Spleen (tissue), 11 donors: ENCODE data around the gene FOXK1. TPM values are rescaled to one million over a fixed set of nuclear protein-coding genes. Genes with fewer than 3 reads are reported as not detected.

Source experiments
- DNase-seq: peaks from one replicate; pipeline ENCODE4 v3.0.0-alpha.2; 2020
- H3K27ac ChIP-seq, 8 donors: fragments of 200-600 bp; sonication (generic) in 7 of 8; 1 replicate in 4 of 8; 2 replicates in 4 of 8; pipeline versions ENCODE4 v1.5.0 to v1.8.0; 2016 to 2021; ENCODE audit warnings: inconsistent platforms in 4 of 8, mild to moderate bottlenecking in 4 of 8, moderate library complexity in 1 of 8
- H3K27me3 ChIP-seq, 7 donors: fragments of 200-600 bp; sonication (generic) in 6 of 7; replicated peaks in 1 of 7; 1 replicate in 4 of 7; 2 replicates in 3 of 7; pipeline versions ENCODE4 v1.5.0 to v1.8.0; 2016 to 2021; ENCODE audit warnings: inconsistent platforms in 3 of 7, mild to moderate bottlenecking in 1 of 7
- H3K36me3 ChIP-seq, 6 donors: fragments of 200-600 bp; sonication (generic) in 5 of 6; 1 replicate in 4 of 6; 2 replicates in 2 of 6; pipeline versions ENCODE4 v1.5.0 to v1.8.0; 2016 to 2021; ENCODE audit warnings: inconsistent platforms in 2 of 6
- H3K4me1 ChIP-seq, 6 donors: fragments of 200-600 bp; sonication (generic) in 5 of 6; 1 replicate in 3 of 6; 2 replicates in 3 of 6; pipeline versions ENCODE4 v1.5.0 to v1.8.0; 2016 to 2021; ENCODE audit warnings: inconsistent platforms in 3 of 6
- H3K4me3 ChIP-seq, 8 donors: fragments of 200-600 bp; sonication (generic) in 7 of 8; 1 replicate in 4 of 8; 2 replicates in 4 of 8; pipeline versions ENCODE4 v1.5.0 to v1.8.0; 2016 to 2021; ENCODE audit warnings: inconsistent platforms in 4 of 8, mild to moderate bottlenecking in 4 of 8, moderate library complexity in 2 of 8
- H3K9me3 ChIP-seq, 8 donors: fragments of 200-600 bp; sonication (generic) in 7 of 8; 1 replicate in 4 of 8; 2 replicates in 4 of 8; pipeline versions ENCODE4 v1.5.0 to v1.8.0; 2016 to 2021; ENCODE audit warnings: inconsistent platforms in 4 of 8
- POLR2A ChIP-seq, 3 donors: fragments of 450-650 bp; IDR thresholded peaks; one replicate each; pipeline ENCODE4 v1.5.1; 2017; ENCODE audit warnings: antibody characterized with exemption in 3 of 3, mild to moderate bottlenecking in 1 of 3
- POLR2AphosphoS5 ChIP-seq, 3 donors: sonication (generic); formaldehyde crosslinking; IDR thresholded peaks; one replicate each; pipeline ENCODE4 v1.5.1; 2017; ENCODE audit warnings: antibody characterized with exemption in 3 of 3
- WGBS, 5 donors: extraction: QIAGEN DNeasy Blood & Tissue Kit in 3 of 5; methylation state at CpG; one replicate each; pipeline versions ENCODE4 v1.1.5 to v1.1.7; 2013 to 2018; 5-methylcytosine and 5-hydroxymethylcytosine counted together
- intact Hi-C: fragments of 100-400 bp; cut with DNase I; formaldehyde crosslinking; loops from one replicate; pipeline ENCODE4 v1.15.0; 2023; ENCODE audit warnings: low total_unique reads
- polyA plus RNA-seq, 3 donors: library from polyadenylated mRNA; stranded (reverse); fragments of 200-250 nt; gene quantifications; one replicate each; pipeline ENCODE4 v1.2.1, GENCODE V29; 2013
- total RNA-seq, 7 donors: library from RNA; depleted of rRNA in 3 of 7; stranded (reverse); fragments of >200 nt in 3 of 7; fragmentation: NEBNext Ultra II Directional in 4 of 7; extraction: Animal tissue kit (Norgen Biotek cat#: 25700) in 4 of 7; gene quantifications; one replicate each; pipeline versions ENCODE4 v1.1.0 to v1.2.1, GENCODE V29; 2016 to 2021
- TF ChIP-seq, protein P1 (sequence below), 11 experiments: fragments of 200-600 bp in 7 of 11; fragments of 450-650 bp in 4 of 11; sonication (generic) in 4 of 11; IDR thresholded peaks in 8 of 11; conservative IDR thresholded peaks in 3 of 11; 1 replicate in 7 of 11; 2 replicates in 4 of 11; pipeline versions ENCODE4 v1.4.0 to v1.8.0; 2016 to 2021; ENCODE audit warnings: antibody characterized with exemption in 11 of 11, inconsistent platforms in 4 of 11, mild to moderate bottlenecking in 1 of 11
- donor health status: healthy with polysubstance abuse.
- donor health status: DM: no; HTN: no; CAD: no; lungs with moderate emphysema.
- donor health status: DM: no; HTN: no; CAD: no.
- donor health status: Bipolar disorder and iron deficiency.
- donor health status: healthy.
- donor health status: DM: no; HTN: no; CAD: no.
- donor health status: DM: yes; HTN: yes; CAD: no.

FOXK1 gene
- total and polyA plus RNA-seq, 10 donors: 2.6 to 46.0 (median 34.8) TPM

- Histone ChIP-seq H3K4me3 (no peak overlapping the region), H3K36me3 (peaks cover 7 to 100% (median 98%) of the 10 kb centered on the region in 6 donors), H3K27me3 (no peaks in the 10 kb centered on the region), H3K9me3 (no peaks in the 10 kb centered on the region), H3K4me1 (no peaks in the 10 kb centered on the region), H3K27ac (no peak overlapping the region)
- intact Hi-C loops: no loop called here
- peak; percentile 71 for DNase-seq
- 93 to 98% (median 96%) methylated on average over 11 to 17 of the region's 17 CpGs for WGBS, 5 donors
- TF ChIP-seq POLR2A (IDR thresholded peaks at IDR 0.05): no peak
- TF ChIP-seq, protein P1, sequence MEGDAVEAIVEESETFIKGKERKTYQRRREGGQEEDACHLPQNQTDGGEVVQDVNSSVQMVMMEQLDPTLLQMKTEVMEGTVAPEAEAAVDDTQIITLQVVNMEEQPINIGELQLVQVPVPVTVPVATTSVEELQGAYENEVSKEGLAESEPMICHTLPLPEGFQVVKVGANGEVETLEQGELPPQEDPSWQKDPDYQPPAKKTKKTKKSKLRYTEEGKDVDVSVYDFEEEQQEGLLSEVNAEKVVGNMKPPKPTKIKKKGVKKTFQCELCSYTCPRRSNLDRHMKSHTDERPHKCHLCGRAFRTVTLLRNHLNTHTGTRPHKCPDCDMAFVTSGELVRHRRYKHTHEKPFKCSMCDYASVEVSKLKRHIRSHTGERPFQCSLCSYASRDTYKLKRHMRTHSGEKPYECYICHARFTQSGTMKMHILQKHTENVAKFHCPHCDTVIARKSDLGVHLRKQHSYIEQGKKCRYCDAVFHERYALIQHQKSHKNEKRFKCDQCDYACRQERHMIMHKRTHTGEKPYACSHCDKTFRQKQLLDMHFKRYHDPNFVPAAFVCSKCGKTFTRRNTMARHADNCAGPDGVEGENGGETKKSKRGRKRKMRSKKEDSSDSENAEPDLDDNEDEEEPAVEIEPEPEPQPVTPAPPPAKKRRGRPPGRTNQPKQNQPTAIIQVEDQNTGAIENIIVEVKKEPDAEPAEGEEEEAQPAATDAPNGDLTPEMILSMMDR (IDR thresholded peaks at IDR 0.05 in 8 of 11, conservative IDR thresholded peaks at IDR 0.05 in 3 of 11): no peak
- TF ChIP-seq POLR2AphosphoS5 (IDR thresholded peaks at IDR 0.05): no peak
Measured at GRCh38 chr7:4786015-4786414, 103.9 kb downstream of the FOXK1 start.

DNA sequence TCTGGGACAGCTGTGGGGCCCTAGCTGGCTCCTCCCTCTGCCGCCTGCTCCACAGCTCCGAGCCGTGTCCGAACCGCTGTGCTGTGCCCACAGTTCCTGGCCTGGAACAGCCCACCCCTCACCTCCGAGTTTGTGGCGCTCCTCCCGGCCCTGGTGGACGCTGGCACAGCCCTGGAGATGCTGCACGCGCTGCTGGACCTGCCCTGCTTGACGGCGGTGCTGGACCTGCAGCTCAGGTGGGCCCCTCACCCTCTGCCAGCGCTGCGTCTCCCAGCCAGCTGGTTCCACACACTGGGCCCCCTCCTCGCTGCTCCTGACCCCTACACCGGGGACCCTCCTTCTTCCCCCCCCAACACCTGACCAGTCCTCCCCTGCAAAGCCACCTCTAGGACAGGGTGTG, 105.4 kb downstream of the FOXK1 start:
- no peak overlapping the region for H3K27ac ChIP-seq
- no peak overlapping the region for H3K4me3 ChIP-seq
- intact Hi-C loops: no loop called here
- 94 to 96% (median 95%) methylated on average over 9 to 17 of the region's 17 CpGs for WGBS, 5 donors
- H3K4me1 ChIP-seq: peaks cover 0 to 15% (median 7%) of the 10 kb centered on the region in 6 donors
- H3K27me3 ChIP-seq: no peaks in the 10 kb centered on the region
- peak; percentile 73 for DNase-seq
- no peaks in the 10 kb centered on the region for H3K9me3 ChIP-seq
- peaks cover 0 to 100% (median 92%) of the 10 kb centered on the region in 6 donors for H3K36me3 ChIP-seq
- TF ChIP-seq POLR2A (IDR thresholded peaks at IDR 0.05): no peak
- TF ChIP-seq POLR2AphosphoS5 (IDR thresholded peaks at IDR 0.05): peak in 1 of 3 donors; percentile 4

DNA sequence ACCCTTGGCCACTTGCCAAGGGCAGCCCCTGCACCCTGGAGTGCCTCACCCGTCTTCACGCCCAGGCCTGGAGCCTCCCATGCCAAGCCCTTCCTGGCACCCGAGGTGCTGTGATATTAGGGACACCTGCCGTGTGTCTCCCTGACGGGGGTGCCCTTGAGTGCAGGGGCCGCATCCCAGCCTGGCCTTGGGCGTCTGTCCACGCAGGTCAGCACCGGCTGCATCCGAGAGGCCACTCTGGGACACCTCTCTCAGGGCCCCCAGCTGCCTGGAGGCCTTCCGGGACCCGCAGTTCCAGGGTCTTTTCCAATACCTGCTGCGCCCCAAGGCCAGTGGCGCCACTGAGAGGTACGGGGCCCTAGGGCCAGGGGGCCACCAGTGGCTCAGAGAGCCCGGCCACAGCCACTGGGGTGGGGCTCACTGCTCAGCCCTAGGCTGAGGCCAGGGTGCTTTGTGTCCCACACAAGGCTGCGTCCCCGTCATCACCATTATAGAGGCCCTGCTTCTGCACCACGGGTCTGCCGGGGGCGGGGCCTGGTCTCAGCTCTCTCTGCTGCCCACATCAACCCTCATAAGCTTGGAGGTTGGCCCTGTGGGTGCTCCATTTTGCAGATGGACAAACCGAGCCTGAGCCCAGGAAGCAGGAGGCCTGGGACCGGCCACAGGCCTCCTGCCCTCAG, 106.0 kb downstream of the FOXK1 start:
- H3K36me3 ChIP-seq: peaks cover 0 to 100% (median 87%) of the 10 kb centered on the region in 6 donors
- no peak overlapping the region for H3K4me3 ChIP-seq
- no peak overlapping the region for H3K27ac ChIP-seq
- no peaks in the 10 kb centered on the region for H3K27me3 ChIP-seq
- 80 to 96% (median 90%) methylated on average over 12 to 23 of the region's 23 CpGs for WGBS, 5 donors
- peak; percentile 67 for DNase-seq
- no peaks in the 10 kb centered on the region for H3K9me3 ChIP-seq
- H3K4me1 ChIP-seq: peaks cover 0 to 21% (median 11%) of the 10 kb centered on the region in 6 donors
- intact Hi-C loops: no loop called here
- TF ChIP-seq, protein P1 (IDR thresholded peaks at IDR 0.05 in 8 of 11, conservative IDR thresholded peaks at IDR 0.05 in 3 of 11): no peak
- peak in 1 of 3 donors; percentile 24 for TF ChIP-seq POLR2AphosphoS5 (IDR thresholded peaks at IDR 0.05)
- no peak for TF ChIP-seq POLR2A (IDR thresholded peaks at IDR 0.05)

DNA sequence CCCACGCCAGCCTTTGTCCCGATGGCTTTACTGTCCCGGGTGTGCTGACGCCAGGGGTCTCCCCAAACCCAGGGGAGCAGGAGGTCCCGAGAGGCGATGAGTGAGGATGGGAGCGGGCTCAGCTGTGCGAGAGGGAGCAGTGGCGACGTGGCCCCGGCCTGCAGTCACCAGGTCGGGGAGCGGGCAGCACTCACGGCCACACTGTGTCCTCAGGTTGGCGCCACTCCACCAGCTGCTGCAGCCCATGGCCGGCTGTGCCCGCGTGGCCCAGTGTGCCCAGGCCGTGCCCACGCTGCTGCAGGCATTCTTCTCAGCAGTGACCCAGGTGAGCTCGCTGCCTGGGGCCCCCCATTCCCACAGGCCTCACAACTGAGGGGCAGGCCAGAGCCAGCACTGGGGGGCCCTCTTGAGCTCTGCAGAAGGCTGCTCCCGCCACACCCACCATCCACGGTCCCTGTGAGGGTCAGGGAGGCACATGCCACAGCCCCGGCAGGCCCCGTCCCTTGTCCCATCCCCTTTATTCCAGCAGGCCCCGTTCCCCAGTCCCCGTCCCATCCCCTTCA, 106.6 kb downstream of the FOXK1 start:
- H3K27ac ChIP-seq: no peak overlapping the region
- intact Hi-C loops: no loop called here
- no peaks in the 10 kb centered on the region for H3K9me3 ChIP-seq
- 95 to 96% (median 96%) methylated on average over 23 to 27 of the region's 27 CpGs for WGBS, 5 donors
- no peak overlapping the region for H3K4me3 ChIP-seq
- no peaks in the 10 kb centered on the region for H3K27me3 ChIP-seq
- peak in 1 of 3 donors; percentile 14 for TF ChIP-seq POLR2AphosphoS5 (IDR thresholded peaks at IDR 0.05)
- TF ChIP-seq POLR2A (IDR thresholded peaks at IDR 0.05): no peak
- TF ChIP-seq, protein P1 (IDR thresholded peaks at IDR 0.05 in 8 of 11, conservative IDR thresholded peaks at IDR 0.05 in 3 of 11): no peak
- H3K4me1 ChIP-seq: peaks cover 0 to 25% (median 13%) of the 10 kb centered on the region in 6 donors
- DNase-seq: no peak
- H3K36me3 ChIP-seq: peaks cover 0 to 96% (median 80%) of the 10 kb centered on the region in 6 donors
